Progenitor cell of endocrine pancreas (in vitro differentiated cells): ENCODE data around the gene STAT5A. TPM values are rescaled to one million over a fixed set of nuclear protein-coding genes. Genes with fewer than 3 reads are reported as not detected.

Experiments used
- DNase-seq: peaks from one replicate; pipeline ENCODE4 v3.0.0; 2021; ENCODE audit warnings: low spot score; ENCODE audit not compliant: unreplicated experiment
- H3K27ac Mint-ChIP-seq: 2 replicates; pipeline ENCODE4 v1.8.0; 2021; ENCODE audit warnings: mild to moderate bottlenecking, moderate library complexity, mixed read lengths
- H3K27me3 Mint-ChIP-seq: 2 replicates; pipeline ENCODE4 v1.8.0; 2021; ENCODE audit warnings: mixed read lengths
- H3K36me3 Mint-ChIP-seq: 2 replicates; pipeline ENCODE4 v1.8.0; 2022; ENCODE audit warnings: mixed read lengths; ENCODE audit not compliant: insufficient read depth
- H3K4me1 Mint-ChIP-seq: 2 replicates; pipeline ENCODE4 v1.8.0; 2021; ENCODE audit warnings: low read depth, mixed read lengths
- H3K4me3 Mint-ChIP-seq: 2 replicates; pipeline ENCODE4 v1.8.0; 2021; ENCODE audit warnings: low read depth, mild to moderate bottlenecking, moderate library complexity, mixed read lengths
- H3K9me3 Mint-ChIP-seq: 2 replicates; pipeline ENCODE4 v1.8.0; 2021; ENCODE audit warnings: low read depth, mixed read lengths
- CTCF ChIP-seq: fragments of 200-600 bp; sonication (generic); IDR thresholded peaks from one replicate; pipeline ENCODE4 v1.5.0; 2021; ENCODE audit warnings: antibody characterized with exemption, mild to moderate bottlenecking; ENCODE audit not compliant: unreplicated experiment
- total RNA-seq: library from RNA; stranded (reverse); gene quantifications from 2 replicates; pipeline ENCODE4 v1.2.1, GENCODE V29; 2021

The STAT5A gene
- total RNA-seq, 1 donor from 2014 or later: 0.74 TPM

- H3K27ac Mint-ChIP-seq: no peak overlapping the region
- DNase-seq: no peak
- no peaks in the 10 kb centered on the region for H3K9me3 Mint-ChIP-seq
Measured at GRCh38 chr17:42281571-42282096, 6.7 kb upstream of the STAT5A start.

GRCh38 chr17:42282478-42283080, 5.7 kb upstream of the STAT5A start:
- no peaks in the 10 kb centered on the region for H3K9me3 Mint-ChIP-seq
- DNase-seq: no peak
- peaks cover 3% of the 10 kb centered on the region for H3K4me1 Mint-ChIP-seq
- H3K27me3 Mint-ChIP-seq: peaks cover 22% of the 10 kb centered on the region
- no peaks in the 10 kb centered on the region for H3K36me3 Mint-ChIP-seq
- no peak for TF ChIP-seq CTCF
- H3K4me3 Mint-ChIP-seq: no peak overlapping the region
- H3K27ac Mint-ChIP-seq: no peak overlapping the region

More at GRCh38 chr17:42281571-42282096, 6.7 kb upstream of the STAT5A start:
- H3K4me3 Mint-ChIP-seq: no peak overlapping the region
- no peaks in the 10 kb centered on the region for H3K36me3 Mint-ChIP-seq
- peaks cover 13% of the 10 kb centered on the region for H3K27me3 Mint-ChIP-seq
- peaks cover 9% of the 10 kb centered on the region for H3K4me1 Mint-ChIP-seq
- no peak for TF ChIP-seq CTCF

- peaks cover 26% of the 10 kb centered on the region for H3K27me3 Mint-ChIP-seq
- TF ChIP-seq CTCF: no peak
- peaks cover 1% of the 10 kb centered on the region for H3K4me1 Mint-ChIP-seq
- H3K27ac Mint-ChIP-seq: no peak overlapping the region
- H3K4me3 Mint-ChIP-seq: no peak overlapping the region
- DNase-seq: no peak
- no peaks in the 10 kb centered on the region for H3K36me3 Mint-ChIP-seq
- no peaks in the 10 kb centered on the region for H3K9me3 Mint-ChIP-seq
Measured at GRCh38 chr17:42283241-42284023, 4.9 kb upstream of the STAT5A start.

- no peak overlapping the region for H3K27ac Mint-ChIP-seq
- H3K4me1 Mint-ChIP-seq: peaks cover 1% of the 10 kb centered on the region
- no peaks in the 10 kb centered on the region for H3K9me3 Mint-ChIP-seq
- no peaks in the 10 kb centered on the region for H3K36me3 Mint-ChIP-seq
- TF ChIP-seq CTCF: no peak
- H3K4me3 Mint-ChIP-seq: no peak overlapping the region
- H3K27me3 Mint-ChIP-seq: peaks cover 27% of the 10 kb centered on the region
- no peak for DNase-seq
Measured at GRCh38 chr17:42284024-42284369, 4.3 kb upstream of the STAT5A start.

- no peak overlapping the region for H3K27ac Mint-ChIP-seq
- no peak for TF ChIP-seq CTCF
- no peak overlapping the region for H3K4me3 Mint-ChIP-seq
- H3K36me3 Mint-ChIP-seq: no peaks in the 10 kb centered on the region
- peaks cover 1% of the 10 kb centered on the region for H3K4me1 Mint-ChIP-seq
- no peak for DNase-seq
- H3K27me3 Mint-ChIP-seq: peaks cover 31% of the 10 kb centered on the region
- no peaks in the 10 kb centered on the region for H3K9me3 Mint-ChIP-seq
Measured at GRCh38 chr17:42284566-42284965, 3.7 kb upstream of the STAT5A start.
